ENCODE measurements around the gene COPB2. TPM values are rescaled to one million over a fixed set of nuclear protein-coding genes. Genes with fewer than 3 reads are reported as not detected.

Gene COPB2
- total RNA-seq, 3 donors from 2014 or later (not counting 1 experiment from before 2014, with no cell fraction given): 34.7 to 50.2 (median 42.4) TPM

DNA sequence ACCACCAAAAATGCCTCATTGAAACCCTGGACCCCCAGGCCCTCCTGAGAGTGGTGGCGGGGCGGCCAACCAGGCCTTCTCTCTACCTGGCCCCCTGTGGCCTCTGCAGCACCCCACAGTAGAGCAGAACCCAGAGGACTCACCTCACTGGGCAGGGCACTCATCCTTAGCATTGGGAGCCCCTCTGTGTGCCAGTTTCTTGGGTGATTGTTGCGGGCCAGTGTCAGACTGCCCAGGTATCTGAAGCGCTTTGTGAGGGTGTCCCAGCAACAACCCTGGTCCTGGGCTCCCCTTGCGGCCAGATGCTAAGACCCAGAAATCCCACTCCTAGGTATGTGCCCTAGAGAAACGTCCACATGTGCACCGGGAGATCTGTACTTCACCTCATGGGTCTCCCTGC is 66.3 kb downstream of the COPB2 start:
- Histone ChIP-seq H3K36me3 (ENCODE audit: control insufficient read depth, insufficient read depth, low read length) (no peaks in the 10 kb centered on the region), H3K4me1 (ENCODE audit: control insufficient read depth, insufficient read depth, low read length) (no peaks in the 10 kb centered on the region), H3K9me3 (ENCODE audit: control insufficient read depth, insufficient read depth, low read length) (no peaks in the 10 kb centered on the region), H3K27me3 (ENCODE audit: control insufficient read depth, insufficient read depth, low read length) (no peaks in the 10 kb centered on the region), H3K27ac (ENCODE audit: low read length) (no peak overlapping the region), H3K4me3 (ENCODE audit: low read length) (no peak overlapping the region)
- H3K27me3 Mint-ChIP-seq (ENCODE audit: low read depth in 2 of 2): peaks cover 0 to 15% of the 10 kb centered on the region in 2 donors
- DNase-seq (no peak), ATAC-seq (no peak)
- WGBS (ENCODE audit: insufficient coverage): 89% methylated on average over 7 of the region's 7 CpGs
- H3K9me3 Mint-ChIP-seq: no peaks in the 10 kb centered on the region
- no peaks in the 10 kb centered on the region for H3K4me1 Mint-ChIP-seq
- H3K36me3 Mint-ChIP-seq: no peaks in the 10 kb centered on the region
- no peak overlapping the region for H3K4me3 Mint-ChIP-seq
- intact Hi-C loops (cut with micrococcal nuclease): no loop called here
- no peak overlapping the region for H3K27ac Mint-ChIP-seq
- TF ChIP-seq, protein P1, sequence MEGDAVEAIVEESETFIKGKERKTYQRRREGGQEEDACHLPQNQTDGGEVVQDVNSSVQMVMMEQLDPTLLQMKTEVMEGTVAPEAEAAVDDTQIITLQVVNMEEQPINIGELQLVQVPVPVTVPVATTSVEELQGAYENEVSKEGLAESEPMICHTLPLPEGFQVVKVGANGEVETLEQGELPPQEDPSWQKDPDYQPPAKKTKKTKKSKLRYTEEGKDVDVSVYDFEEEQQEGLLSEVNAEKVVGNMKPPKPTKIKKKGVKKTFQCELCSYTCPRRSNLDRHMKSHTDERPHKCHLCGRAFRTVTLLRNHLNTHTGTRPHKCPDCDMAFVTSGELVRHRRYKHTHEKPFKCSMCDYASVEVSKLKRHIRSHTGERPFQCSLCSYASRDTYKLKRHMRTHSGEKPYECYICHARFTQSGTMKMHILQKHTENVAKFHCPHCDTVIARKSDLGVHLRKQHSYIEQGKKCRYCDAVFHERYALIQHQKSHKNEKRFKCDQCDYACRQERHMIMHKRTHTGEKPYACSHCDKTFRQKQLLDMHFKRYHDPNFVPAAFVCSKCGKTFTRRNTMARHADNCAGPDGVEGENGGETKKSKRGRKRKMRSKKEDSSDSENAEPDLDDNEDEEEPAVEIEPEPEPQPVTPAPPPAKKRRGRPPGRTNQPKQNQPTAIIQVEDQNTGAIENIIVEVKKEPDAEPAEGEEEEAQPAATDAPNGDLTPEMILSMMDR (IDR thresholded peaks at IDR 0.05): no peak

DNA sequence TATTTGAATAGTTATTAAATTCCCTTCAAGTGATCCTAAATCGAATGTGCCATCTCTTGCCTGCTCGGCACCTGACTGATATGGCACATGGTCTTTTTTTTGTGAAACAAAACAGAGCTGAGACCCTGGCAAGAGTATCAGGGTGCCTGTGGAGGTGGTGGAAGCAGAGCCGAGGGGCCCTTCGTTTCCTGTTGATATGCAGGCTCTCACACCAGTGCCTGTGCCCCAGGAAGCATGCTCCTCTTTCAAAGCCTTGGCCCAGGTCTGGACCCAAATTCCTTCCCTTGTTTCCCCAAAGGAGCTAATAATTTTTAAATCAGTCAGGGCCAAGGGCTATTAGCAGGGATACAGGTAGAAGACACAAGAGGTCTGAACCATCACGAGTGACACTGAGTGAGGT is 67.1 kb downstream of the COPB2 start:
- H3K4me1 Mint-ChIP-seq: no peaks in the 10 kb centered on the region
- intact Hi-C loops (cut with micrococcal nuclease): no loop called here

DNA sequence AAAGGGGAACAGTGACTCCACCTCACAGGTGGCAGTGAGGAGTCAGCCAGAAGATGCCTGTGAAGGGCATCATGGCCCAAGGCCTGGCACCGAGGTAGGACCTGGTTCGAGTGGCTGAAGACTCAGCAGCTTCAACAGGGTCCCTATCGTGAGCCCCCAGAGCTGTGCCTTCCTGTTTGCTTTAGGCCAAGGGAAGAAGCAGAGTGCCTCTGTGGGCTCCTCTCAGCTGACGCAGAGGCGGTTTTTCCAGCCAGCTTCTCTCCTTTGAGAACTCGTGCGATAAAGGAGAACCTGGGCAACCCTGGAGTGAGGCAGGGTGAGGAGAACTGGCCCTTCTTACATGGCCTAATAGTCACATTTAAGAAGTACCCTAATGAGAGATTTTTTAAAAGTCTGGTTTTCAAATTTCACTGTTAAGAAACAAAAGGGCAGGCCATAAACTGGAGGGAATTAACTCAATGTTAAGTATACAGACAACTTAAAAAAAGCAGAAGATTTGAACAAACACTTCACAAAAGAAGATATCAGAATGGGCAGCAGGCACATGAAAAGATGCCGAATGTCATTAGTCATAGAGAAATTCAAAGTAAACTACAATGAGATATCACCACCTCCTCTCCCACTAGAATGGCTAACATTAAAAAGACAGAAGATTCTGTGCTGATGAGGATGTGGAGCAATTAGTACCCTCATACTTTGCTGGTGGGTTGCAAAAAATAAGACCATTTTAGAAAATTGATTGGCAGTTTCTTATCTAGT is 68.7 kb downstream of the COPB2 start:
- no peaks in the 10 kb centered on the region for H3K4me1 Mint-ChIP-seq

More for the DNA sequence above, 67.1 kb downstream of the COPB2 start:
- no peaks in the 10 kb centered on the region for H3K9me3 ChIP-seq (ENCODE audit: control insufficient read depth, insufficient read depth, low read length)
- 64% methylated on average over 5 of the region's 5 CpGs for WGBS (ENCODE audit: insufficient coverage)
- TF ChIP-seq, protein P1 (IDR thresholded peaks at IDR 0.05): no peak
- DNase-seq (no peak), ATAC-seq (no peak)
- H3K27me3 ChIP-seq (ENCODE audit: control insufficient read depth, insufficient read depth, low read length): no peaks in the 10 kb centered on the region
- no peaks in the 10 kb centered on the region for H3K36me3 ChIP-seq (ENCODE audit: control insufficient read depth, insufficient read depth, low read length)
- Mint-ChIP-seq H3K27ac (no peak overlapping the region), H3K36me3 (no peaks in the 10 kb centered on the region), H3K27me3 (ENCODE audit: low read depth in 2 of 2) (peaks cover 3 to 15% of the 10 kb centered on the region in 2 donors), H3K4me3 (no peak overlapping the region), H3K9me3 (no peaks in the 10 kb centered on the region)
- H3K27ac ChIP-seq (ENCODE audit: low read length): no peak overlapping the region
- H3K4me3 ChIP-seq (ENCODE audit: low read length): no peak overlapping the region
- H3K4me1 ChIP-seq (ENCODE audit: control insufficient read depth, insufficient read depth, low read length): no peaks in the 10 kb centered on the region

More for the DNA sequence above, 68.7 kb downstream of the COPB2 start:
- H3K27ac Mint-ChIP-seq: no peak overlapping the region
- no peak overlapping the region for H3K27ac ChIP-seq (ENCODE audit: low read length)
- no peak overlapping the region for H3K4me3 Mint-ChIP-seq
- H3K36me3 ChIP-seq (ENCODE audit: control insufficient read depth, insufficient read depth, low read length): no peaks in the 10 kb centered on the region
- H3K9me3 Mint-ChIP-seq: no peaks in the 10 kb centered on the region
- H3K4me3 ChIP-seq (ENCODE audit: low read length): no peak overlapping the region
- no peaks in the 10 kb centered on the region for H3K27me3 ChIP-seq (ENCODE audit: control insufficient read depth, insufficient read depth, low read length)
- H3K9me3 ChIP-seq (ENCODE audit: control insufficient read depth, insufficient read depth, low read length): no peaks in the 10 kb centered on the region
- intact Hi-C loops (cut with micrococcal nuclease): no loop called here
- H3K27me3 Mint-ChIP-seq (ENCODE audit: low read depth in 2 of 2): peaks cover 14 to 15% of the 10 kb centered on the region in 2 donors
- WGBS (ENCODE audit: insufficient coverage): 78% methylated on average over 7 of the region's 8 CpGs
- no peaks in the 10 kb centered on the region for H3K36me3 Mint-ChIP-seq
- ATAC-seq (no peak), DNase-seq (no peak)
- TF ChIP-seq, protein P1 (IDR thresholded peaks at IDR 0.05): no peak
- H3K4me1 ChIP-seq (ENCODE audit: control insufficient read depth, insufficient read depth, low read length): no peaks in the 10 kb centered on the region
